AG09309 (cell line): Measurements from ENCODE around the gene IRAK3.

ENCODE experiments used
- DNase-seq: peaks from one replicate; pipeline ENCODE4 v3.0.0-alpha.2; 2010; ENCODE audit warnings: low read depth
- H3K4me3 ChIP-seq: 2 replicates; pipeline ENCODE4 v1.5.1; 2011; ENCODE audit warnings: mild to moderate bottlenecking, low read depth, low read length, moderate library complexity; ENCODE audit not compliant: control insufficient read depth
- CTCF ChIP-seq: IDR thresholded peaks from 2 replicates; pipeline ENCODE4 v1.5.1; 2011; ENCODE audit warnings: mild to moderate bottlenecking, low read depth, low read length, inconsistent platforms; ENCODE audit not compliant: insufficient read depth, control insufficient read depth; ENCODE audit errors: missing control alignments

The IRAK3 gene

GRCh38 chr12:66144791-66145754, 43.9 kb upstream of the IRAK3 start:
- peak; percentile 43 for DNase-seq
- no peak overlapping the region for H3K4me3 ChIP-seq
- TF ChIP-seq CTCF: peak; percentile 58

DNA sequence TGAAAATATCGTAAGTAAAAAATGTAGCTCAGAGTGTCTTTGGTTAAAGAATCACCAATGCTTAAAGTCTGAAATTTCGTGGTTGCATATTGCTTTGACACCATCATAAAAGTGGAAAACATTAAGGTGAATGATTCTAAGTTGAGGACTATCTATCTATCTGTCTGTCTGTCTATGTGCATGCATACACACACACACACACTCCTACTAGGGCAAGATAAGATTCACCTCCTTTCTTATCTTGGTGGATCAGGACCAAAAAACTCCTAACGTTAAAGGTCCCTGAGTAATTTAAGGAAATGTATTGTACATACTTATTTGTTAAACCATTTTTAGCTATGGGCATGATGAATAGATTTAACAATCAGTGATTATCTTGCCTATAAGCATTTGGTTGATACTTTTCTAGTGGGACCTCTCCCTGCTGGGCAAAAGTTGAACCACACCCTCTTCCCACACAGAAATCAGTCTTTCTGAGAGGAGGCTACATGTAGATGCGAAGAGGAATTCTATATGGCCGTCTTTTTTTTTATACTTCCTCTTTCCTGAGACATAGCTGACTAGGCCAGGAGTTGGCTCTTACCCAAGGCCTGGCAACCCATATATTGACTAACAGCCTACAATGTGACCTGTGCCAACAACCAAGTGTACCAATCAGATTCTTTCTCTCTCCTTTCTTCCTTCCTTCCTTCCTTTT, 39.2 kb upstream of the IRAK3 start:
- peak; percentile 13 for TF ChIP-seq CTCF
- no peak overlapping the region for H3K4me3 ChIP-seq
- DNase-seq: no peak

DNA sequence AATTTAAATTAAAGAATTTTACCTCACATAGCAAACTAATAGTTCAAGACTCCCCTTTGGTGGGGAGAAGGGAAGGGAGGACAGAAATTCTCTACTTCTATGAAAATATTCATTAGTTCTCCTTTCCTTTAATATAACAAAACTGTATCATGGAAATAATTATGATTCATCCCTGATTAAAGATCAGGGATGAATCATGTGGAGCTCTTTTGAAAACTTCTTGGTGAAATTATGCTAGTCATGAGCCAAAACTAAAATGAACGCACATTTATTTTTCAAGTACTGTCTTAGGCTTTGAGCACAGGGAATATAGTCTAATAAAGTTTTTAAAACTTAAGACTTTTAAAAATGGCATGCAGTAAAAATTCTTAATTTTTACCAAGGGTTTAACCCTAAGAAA, 36.3 kb upstream of the IRAK3 start:
- no peak overlapping the region for H3K4me3 ChIP-seq
- TF ChIP-seq CTCF: no peak
- peak; percentile 17 for DNase-seq

- no peak for TF ChIP-seq CTCF
- H3K4me3 ChIP-seq: no peak overlapping the region
- DNase-seq: no peak
Measured at GRCh38 chr12:66154776-66155175, 34.2 kb upstream of the IRAK3 start.

DNA sequence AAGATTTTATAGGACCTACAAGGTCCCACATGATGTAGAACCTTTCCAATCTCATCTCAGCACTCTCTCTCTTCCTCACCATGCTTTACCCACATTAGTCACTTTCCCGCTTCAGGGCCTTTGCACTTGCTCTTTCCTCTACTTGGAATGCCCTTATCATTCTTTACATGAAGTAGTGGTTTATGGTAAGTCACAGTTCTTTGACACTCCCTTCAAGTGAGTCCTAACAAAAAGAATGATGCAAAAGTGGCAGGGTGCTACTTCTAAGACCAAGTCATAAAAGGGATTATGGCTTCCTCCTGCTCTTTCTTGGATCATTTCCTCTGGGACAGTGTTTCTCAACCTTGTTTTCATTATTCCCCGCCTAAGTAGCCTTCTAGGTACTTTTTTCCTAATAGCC, 32.4 kb upstream of the IRAK3 start:
- no peak for DNase-seq
- no peak for TF ChIP-seq CTCF
- H3K4me3 ChIP-seq: no peak overlapping the region

GRCh38 chr12:66159123-66159522, 29.9 kb upstream of the IRAK3 start:
- no peak for TF ChIP-seq CTCF
- H3K4me3 ChIP-seq: no peak overlapping the region
- DNase-seq: no peak
